Measurements from ENCODE around the gene REL.

GRCh38 chr2:60880643-60881046 is 729 bp upstream of the REL start:
- peak; percentile 26; the same call in 1 of the 2 replicates for TF ChIP-seq CTCF (conservative IDR thresholded peaks at IDR 0.05; ENCODE audit: low read depth, low read length)
- TF ChIP-seq POLR2A (IDR thresholded peaks at IDR 0.05; ENCODE audit: low read depth, low read length): no peak
- TF ChIP-seq NFE2L2 (IDR thresholded peaks at IDR 0.05; ENCODE audit: low read depth, low read length): no peak
- no peak for TF ChIP-seq MAZ (IDR thresholded peaks at IDR 0.05; ENCODE audit: borderline replicate concordance, low read depth, low read length)
- TF ChIP-seq MXI1 (IDR thresholded peaks at IDR 0.05; ENCODE audit: borderline replicate concordance, low read depth, low read length): no peak
- no peak for TF ChIP-seq FOS (IDR thresholded peaks at IDR 0.05; ENCODE audit: low read depth, low read length)
- no peak for TF ChIP-seq RAD21 (IDR thresholded peaks at IDR 0.05; ENCODE audit: low read length)
- no peak for TF ChIP-seq BHLHE40 (IDR thresholded peaks at IDR 0.05; ENCODE audit: low read depth, low read length)
- no peak for TF ChIP-seq ELK1 (IDR thresholded peaks at IDR 0.05; ENCODE audit: borderline replicate concordance, low read depth, low read length)
- TF ChIP-seq RCOR1 (IDR thresholded peaks at IDR 0.05; ENCODE audit: insufficient replicate concordance, low read length): no peak
- TF ChIP-seq CHD1 (IDR thresholded peaks at IDR 0.05; ENCODE audit: low read depth, low read length): no peak
- TF ChIP-seq RFX5 (IDR thresholded peaks at IDR 0.05; ENCODE audit: low read depth, low read length): no peak
- TF ChIP-seq USF2 (IDR thresholded peaks at IDR 0.05; ENCODE audit: low read depth, low read length): no peak

All from IMR-90 (cell line).